Measurements from ENCODE around the gene RIMBP2.

DNA sequence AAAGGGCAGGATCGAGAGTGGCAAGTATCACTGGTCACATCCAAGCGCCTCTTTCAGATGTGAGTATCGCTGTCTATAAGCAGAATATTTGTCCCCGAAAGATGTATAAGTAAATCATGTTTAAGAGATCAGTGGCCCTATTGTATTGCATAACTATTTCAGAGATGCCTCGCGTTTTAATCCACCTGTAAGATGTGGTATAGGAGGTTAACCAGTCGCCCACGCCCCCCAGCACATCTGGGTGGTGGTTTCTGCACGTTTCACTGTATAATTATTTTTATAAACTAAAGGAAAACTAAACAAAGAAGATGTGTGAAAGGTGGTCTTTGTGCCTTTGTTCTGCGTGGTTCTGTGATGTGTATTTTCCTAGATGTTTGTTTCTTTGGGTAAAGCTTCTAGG, 28.9 kb downstream of the RIMBP2 start:
- TF ChIP-seq EZH2phosphoT487 (IDR thresholded peaks at IDR 0.05; ENCODE audit: unreplicated experiment) (no peak), EZH2 (IDR thresholded peaks at IDR 0.05; ENCODE audit: low read depth, unreplicated experiment) (no peak), POLR2AphosphoS5 (IDR thresholded peaks at IDR 0.05; ENCODE audit: low read depth) (no peak)
- TF ChIP-seq, protein P1, sequence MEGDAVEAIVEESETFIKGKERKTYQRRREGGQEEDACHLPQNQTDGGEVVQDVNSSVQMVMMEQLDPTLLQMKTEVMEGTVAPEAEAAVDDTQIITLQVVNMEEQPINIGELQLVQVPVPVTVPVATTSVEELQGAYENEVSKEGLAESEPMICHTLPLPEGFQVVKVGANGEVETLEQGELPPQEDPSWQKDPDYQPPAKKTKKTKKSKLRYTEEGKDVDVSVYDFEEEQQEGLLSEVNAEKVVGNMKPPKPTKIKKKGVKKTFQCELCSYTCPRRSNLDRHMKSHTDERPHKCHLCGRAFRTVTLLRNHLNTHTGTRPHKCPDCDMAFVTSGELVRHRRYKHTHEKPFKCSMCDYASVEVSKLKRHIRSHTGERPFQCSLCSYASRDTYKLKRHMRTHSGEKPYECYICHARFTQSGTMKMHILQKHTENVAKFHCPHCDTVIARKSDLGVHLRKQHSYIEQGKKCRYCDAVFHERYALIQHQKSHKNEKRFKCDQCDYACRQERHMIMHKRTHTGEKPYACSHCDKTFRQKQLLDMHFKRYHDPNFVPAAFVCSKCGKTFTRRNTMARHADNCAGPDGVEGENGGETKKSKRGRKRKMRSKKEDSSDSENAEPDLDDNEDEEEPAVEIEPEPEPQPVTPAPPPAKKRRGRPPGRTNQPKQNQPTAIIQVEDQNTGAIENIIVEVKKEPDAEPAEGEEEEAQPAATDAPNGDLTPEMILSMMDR (conservative IDR thresholded peaks at IDR 0.05; ENCODE audit: low read depth in 2 of 2): no peak
